KMS-11 (cell line): ENCODE measurements around the gene ULBP1.

Experiments
- H2AFZ ChIP-seq: fragments of 200-600 bp; sonication (generic); 2 replicates; pipeline ENCODE4 v1.6.1; 2016; ENCODE audit warnings: antibody characterized with exemption, mixed run types, low read depth
- H3K27ac ChIP-seq: fragments of 200-600 bp; sonication (generic); 2 replicates; pipeline ENCODE4 v1.6.1; 2016; ENCODE audit warnings: mild to moderate bottlenecking, mixed run types
- H3K27me3 ChIP-seq: fragments of 200-600 bp; sonication (generic); 2 replicates; pipeline ENCODE4 v1.6.1; 2017; ENCODE audit warnings: mild to moderate bottlenecking, low read depth, mixed run types, moderate library complexity; ENCODE audit not compliant: insufficient read depth
- H3K36me3 ChIP-seq: fragments of 200-600 bp; sonication (generic); 2 replicates; pipeline ENCODE4 v1.6.1; 2017; ENCODE audit warnings: mild to moderate bottlenecking, mixed run types; ENCODE audit not compliant: insufficient read depth
- H3K4me1 ChIP-seq: fragments of 200-600 bp; sonication (generic); 2 replicates; pipeline ENCODE4 v1.6.1; 2016; ENCODE audit warnings: mild to moderate bottlenecking, low read depth, mixed run types; ENCODE audit not compliant: poor library complexity, severe bottlenecking
- H3K4me2 ChIP-seq: fragments of 200-600 bp; sonication (generic); 2 replicates; pipeline ENCODE4 v1.7.0; 2016; ENCODE audit warnings: mild to moderate bottlenecking, mixed run types
- H3K4me3 ChIP-seq: fragments of 200-600 bp; sonication (generic); IDR thresholded peaks from 2 replicates; pipeline ENCODE4 v1.6.1; 2017; ENCODE audit warnings: low read depth, low read length, mixed read lengths; ENCODE audit not compliant: insufficient read depth
- H3K79me2 ChIP-seq: fragments of 200-600 bp; sonication (generic); 2 replicates; pipeline ENCODE4 v1.6.1; 2016; ENCODE audit warnings: low read depth, mixed run types; ENCODE audit not compliant: insufficient read depth
- H3K9ac ChIP-seq: fragments of 200-600 bp; sonication (generic); 2 replicates; pipeline ENCODE4 v1.6.1; 2016; ENCODE audit warnings: mild to moderate bottlenecking, mixed run types
- H4K20me1 ChIP-seq: fragments of 200-600 bp; sonication (generic); 2 replicates; pipeline ENCODE4 v1.6.1; 2016; ENCODE audit warnings: mild to moderate bottlenecking, mixed run types; ENCODE audit not compliant: insufficient read depth
- TF ChIP-seq, protein P1 (sequence below): fragments of 200-600 bp; sonication (generic); conservative IDR thresholded peaks from 2 replicates; pipeline ENCODE4 v1.6.1; 2017; ENCODE audit warnings: low read depth, mild to moderate bottlenecking, antibody characterized with exemption, low read length, moderate library complexity, mixed read lengths

Gene ULBP1

DNA sequence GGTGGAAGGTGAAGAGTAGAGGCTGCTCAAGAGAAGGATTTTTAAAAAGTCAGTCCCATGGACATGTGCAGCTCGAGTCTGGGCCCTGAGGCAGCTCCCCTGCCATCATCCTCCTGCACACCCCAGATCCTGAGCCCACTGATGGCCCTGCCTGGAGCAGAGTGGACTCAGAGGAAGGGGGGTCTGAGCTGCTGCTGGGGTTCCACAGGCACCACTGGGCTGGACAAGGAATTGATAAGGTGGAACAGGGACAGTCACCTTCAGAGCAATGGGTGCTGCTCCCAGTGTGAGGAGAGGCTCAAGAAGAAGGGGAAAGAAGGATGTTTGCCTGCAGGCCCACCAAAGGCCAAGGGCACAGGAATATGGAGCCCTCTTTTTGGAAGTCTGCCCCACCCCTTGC, 15.7 kb upstream of the ULBP1 start:
- no peaks in the 10 kb centered on the region for H3K79me2 ChIP-seq
- TF ChIP-seq, protein P1, sequence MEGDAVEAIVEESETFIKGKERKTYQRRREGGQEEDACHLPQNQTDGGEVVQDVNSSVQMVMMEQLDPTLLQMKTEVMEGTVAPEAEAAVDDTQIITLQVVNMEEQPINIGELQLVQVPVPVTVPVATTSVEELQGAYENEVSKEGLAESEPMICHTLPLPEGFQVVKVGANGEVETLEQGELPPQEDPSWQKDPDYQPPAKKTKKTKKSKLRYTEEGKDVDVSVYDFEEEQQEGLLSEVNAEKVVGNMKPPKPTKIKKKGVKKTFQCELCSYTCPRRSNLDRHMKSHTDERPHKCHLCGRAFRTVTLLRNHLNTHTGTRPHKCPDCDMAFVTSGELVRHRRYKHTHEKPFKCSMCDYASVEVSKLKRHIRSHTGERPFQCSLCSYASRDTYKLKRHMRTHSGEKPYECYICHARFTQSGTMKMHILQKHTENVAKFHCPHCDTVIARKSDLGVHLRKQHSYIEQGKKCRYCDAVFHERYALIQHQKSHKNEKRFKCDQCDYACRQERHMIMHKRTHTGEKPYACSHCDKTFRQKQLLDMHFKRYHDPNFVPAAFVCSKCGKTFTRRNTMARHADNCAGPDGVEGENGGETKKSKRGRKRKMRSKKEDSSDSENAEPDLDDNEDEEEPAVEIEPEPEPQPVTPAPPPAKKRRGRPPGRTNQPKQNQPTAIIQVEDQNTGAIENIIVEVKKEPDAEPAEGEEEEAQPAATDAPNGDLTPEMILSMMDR, result no peak
- no peaks in the 10 kb centered on the region for H3K4me1 ChIP-seq
- H3K27ac ChIP-seq, result no peak overlapping the region
- no peak overlapping the region for H3K9ac ChIP-seq
- H3K4me2 ChIP-seq, result no peak overlapping the region
- H3K36me3 ChIP-seq, result no peaks in the 10 kb centered on the region
- H2AFZ ChIP-seq, result no peak overlapping the region
- H3K27me3 ChIP-seq, result peaks cover 61% of the 10 kb centered on the region
- no peak overlapping the region for H3K4me3 ChIP-seq
- no peaks in the 10 kb centered on the region for H4K20me1 ChIP-seq

DNA sequence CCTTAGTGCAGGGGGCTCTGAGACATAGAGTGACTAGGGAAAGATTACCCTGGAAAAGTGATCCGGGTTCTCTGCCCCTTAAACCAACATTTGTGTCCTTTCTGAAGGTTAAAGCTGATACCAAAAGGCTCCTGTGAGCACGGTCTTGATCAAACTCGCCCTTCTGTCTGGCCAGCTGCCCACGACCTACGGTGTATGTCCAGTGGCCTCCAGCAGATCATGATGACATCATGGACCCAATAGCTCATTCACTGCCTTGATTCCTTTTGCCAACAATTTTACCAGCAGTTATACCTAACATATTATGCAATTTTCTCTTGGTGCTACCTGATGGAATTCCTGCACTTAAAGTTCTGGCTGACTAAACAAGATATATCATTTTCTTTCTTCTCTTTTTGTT, 15.1 kb upstream of the ULBP1 start:
- no peaks in the 10 kb centered on the region for H4K20me1 ChIP-seq
- no peaks in the 10 kb centered on the region for H3K4me1 ChIP-seq
- H2AFZ ChIP-seq, result no peak overlapping the region
- H3K36me3 ChIP-seq, result no peaks in the 10 kb centered on the region
- peaks cover 62% of the 10 kb centered on the region for H3K27me3 ChIP-seq
- TF ChIP-seq, protein P1, result no peak
- no peaks in the 10 kb centered on the region for H3K79me2 ChIP-seq
- no peak overlapping the region for H3K9ac ChIP-seq
- no peak overlapping the region for H3K4me3 ChIP-seq
- no peak overlapping the region for H3K4me2 ChIP-seq
- no peak overlapping the region for H3K27ac ChIP-seq

DNA sequence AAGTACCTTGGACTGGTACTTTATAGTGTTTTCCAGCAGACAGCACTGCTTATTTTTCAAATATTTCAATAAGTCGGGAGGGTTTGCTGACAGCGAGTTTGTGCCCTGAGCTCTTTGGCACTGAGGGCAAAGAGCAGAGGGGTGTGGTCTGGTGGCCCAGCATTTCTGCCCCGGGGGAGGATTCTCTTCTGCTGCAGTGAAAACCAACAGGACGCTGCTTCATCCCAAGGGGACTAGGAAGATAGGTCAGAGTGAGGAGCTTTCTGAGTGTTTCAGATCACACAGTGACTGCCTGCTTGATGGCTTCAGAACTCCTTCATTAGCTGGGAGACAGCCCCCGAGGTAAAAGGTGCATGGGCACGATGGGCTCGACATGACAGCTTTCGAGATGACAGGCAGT, 13.3 kb upstream of the ULBP1 start:
- no peaks in the 10 kb centered on the region for H3K4me1 ChIP-seq
- H3K27ac ChIP-seq, result no peak overlapping the region
- H3K4me2 ChIP-seq, result no peak overlapping the region
- H3K27me3 ChIP-seq, result peaks cover 63% of the 10 kb centered on the region
- H2AFZ ChIP-seq, result no peak overlapping the region
- H4K20me1 ChIP-seq, result no peaks in the 10 kb centered on the region
- H3K4me3 ChIP-seq, result no peak overlapping the region
- H3K9ac ChIP-seq, result no peak overlapping the region
- H3K79me2 ChIP-seq, result no peaks in the 10 kb centered on the region
- H3K36me3 ChIP-seq, result no peaks in the 10 kb centered on the region
- TF ChIP-seq, protein P1, result no peak

DNA sequence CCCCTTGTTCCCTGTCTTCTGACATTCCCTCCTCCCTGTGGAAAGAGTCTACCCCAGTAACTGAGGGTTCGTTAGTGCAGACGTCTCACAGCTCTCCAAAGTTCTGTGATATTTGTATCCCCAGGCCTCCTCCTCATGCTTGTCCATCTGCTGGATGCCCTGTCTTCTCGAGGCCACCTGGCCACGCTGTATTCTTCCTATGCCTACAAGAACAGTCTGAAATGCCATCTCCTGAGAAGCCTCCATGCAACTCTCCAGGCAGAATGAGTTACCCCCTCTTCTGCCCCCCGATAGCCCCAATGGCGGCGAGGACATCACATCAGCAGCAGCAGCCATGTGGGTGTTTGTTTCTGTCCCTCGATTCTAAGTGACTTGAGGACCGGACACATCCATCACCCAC, 12.6 kb upstream of the ULBP1 start:
- H2AFZ ChIP-seq, result no peak overlapping the region
- H3K4me1 ChIP-seq, result no peaks in the 10 kb centered on the region
- peaks cover 68% of the 10 kb centered on the region for H3K27me3 ChIP-seq
- no peak overlapping the region for H3K27ac ChIP-seq
- H3K36me3 ChIP-seq, result no peaks in the 10 kb centered on the region
- TF ChIP-seq, protein P1, result no peak
- no peak overlapping the region for H3K4me2 ChIP-seq
- H3K9ac ChIP-seq, result no peak overlapping the region
- H4K20me1 ChIP-seq, result no peaks in the 10 kb centered on the region
- H3K79me2 ChIP-seq, result no peaks in the 10 kb centered on the region
- no peak overlapping the region for H3K4me3 ChIP-seq
